ENCODE data around the gene ADGRF1.
"Not testable (repeated sequence)": the region's sequence is repeated elsewhere in the genome, so short reads cannot be mapped to it uniquely, and the experiment has no call there.

The ADGRF1 gene

DNA sequence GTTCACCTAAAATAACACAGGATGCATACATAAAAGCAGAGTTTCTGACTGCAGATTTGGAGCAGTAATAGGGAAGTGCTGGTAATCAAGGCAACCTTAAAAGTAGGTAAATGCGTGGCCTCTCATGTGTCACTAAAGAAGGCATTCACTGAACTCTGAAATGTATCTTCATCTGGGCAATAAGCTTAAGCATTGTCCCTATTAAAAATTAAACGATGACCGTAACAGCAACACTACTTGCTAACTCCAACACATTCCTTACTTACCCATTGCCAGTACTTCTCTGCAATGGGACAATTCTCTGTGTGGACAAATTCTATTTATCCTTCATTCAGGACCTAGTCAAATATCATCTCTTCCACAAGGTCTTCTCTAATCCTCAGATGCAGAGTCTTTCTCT is 19.9 kb downstream of the ADGRF1 start:
- ATAC-seq (no peak), DNase-seq (no peak)

DNA sequence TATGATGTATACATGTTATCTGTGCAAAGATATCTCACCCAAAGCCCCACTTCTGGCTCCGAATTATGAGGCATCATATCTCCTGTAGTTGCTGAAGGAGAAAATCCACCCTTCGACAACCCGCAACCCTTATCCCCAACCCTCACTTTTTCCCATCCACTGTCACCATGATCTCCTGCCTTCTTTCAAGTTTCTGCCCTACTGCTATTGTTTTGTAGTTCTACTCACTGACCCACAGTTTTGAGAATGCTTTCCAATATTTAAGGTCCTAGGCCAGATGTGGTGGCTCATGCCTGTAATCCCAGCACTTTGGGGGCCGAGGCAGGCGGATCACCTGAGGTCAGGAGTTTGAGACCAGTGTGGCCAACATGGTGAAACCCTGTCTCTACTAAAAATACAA is 22.2 kb downstream of the ADGRF1 start:
- DNase-seq (no peak), ATAC-seq (no peak)

DNA sequence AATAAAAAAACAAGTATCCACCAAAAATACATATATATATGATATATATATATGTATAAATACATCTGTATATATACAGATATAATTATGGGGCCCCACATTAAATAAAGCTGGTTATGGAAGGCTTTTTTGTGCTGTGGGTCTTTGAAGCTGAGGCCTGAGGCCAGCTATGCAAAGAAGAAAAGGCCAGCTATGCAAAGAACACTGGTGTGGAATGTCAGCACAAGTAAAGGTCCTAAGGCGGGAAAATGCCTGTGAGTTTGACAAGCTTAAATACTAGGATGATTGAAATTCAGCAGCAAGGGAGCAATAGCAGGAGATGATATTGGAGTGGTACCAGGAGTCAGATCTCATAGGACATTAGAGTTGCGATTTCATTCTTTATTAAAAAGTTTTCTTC is 25.2 kb downstream of the ADGRF1 start:
- ATAC-seq, result no peak

DNA sequence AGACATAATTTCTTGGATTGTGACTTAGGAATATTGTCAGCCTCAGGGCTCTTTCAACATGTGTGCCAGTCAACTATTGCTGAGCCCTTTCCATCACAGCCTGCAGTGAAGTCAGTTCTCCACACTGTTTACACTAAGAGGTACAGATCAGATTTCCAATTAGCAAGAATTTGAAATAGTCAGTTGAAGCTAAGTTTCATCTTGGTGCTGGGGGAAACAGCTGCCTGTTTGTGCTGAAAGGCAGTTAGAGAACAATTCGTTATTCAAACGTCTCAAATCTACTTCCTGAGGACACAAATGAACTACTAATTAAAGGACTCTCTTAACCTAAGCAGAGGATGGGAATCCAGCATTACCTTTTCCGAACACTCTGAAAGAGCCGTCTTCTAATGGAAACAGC is 25.9 kb downstream of the ADGRF1 start:
- ATAC-seq (no peak), DNase-seq (no peak)

More for the DNA sequence above, 25.2 kb downstream of the ADGRF1 start:
- no peak for DNase-seq

DNA sequence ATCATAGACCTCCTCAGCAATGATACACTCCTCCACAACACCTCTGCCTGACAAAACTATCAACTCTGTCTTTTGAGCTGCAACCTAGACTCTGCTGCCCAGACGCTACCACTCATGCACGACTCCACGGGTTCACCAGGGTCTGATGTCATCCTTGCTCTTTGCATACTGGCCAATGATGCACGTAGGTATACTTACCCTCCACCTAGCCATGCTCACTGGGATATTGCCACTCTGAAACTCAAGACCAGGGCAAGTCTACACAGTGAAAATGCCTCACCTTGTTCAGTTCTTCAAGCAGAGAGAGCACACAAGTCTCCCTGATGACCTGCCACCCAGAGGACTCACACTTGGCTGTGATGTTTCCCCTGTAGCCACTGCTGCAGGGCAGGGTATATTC is 27.7 kb downstream of the ADGRF1 start:
- ATAC-seq (no peak), DNase-seq (no peak)

DNA sequence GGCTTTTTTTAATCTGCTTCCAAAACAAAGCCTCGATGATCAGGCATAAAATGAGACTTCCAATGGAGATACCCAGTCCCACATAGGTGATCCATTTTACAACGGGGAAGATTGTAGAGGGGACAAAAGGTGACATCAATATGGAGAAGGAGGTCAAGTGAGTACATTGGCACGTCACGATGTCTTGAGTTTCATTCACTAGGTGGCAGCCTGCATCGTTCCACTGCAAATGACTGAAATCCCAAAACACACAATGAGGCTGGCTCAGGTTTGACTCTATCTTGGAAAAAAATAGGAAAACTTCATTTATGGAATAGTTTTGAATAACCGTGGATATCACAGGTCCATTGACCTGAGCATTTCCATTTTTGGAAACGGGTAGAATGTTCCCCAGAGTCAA is 32.5 kb downstream of the ADGRF1 start:
- ATAC-seq (no peak), DNase-seq (no peak)

DNA sequence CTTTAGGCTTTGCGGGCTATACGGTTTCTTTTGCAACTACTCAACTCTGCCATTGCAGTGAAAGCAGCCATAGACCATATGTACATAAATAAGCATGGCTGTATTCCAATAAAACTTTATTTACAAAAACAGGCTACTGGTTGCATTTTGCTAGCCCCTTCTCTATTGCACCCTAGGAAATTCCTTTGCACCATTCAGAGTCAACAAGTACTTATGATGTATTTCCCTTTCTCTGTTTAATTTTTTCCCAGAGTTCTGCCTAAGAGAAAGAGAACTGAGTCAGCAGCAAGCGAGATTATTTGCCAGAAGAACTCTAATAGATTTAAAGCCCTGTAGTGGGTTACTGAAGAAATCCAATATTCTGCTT is 33.8 kb downstream of the ADGRF1 start:
- ATAC-seq (no peak), DNase-seq (no peak)

DNA sequence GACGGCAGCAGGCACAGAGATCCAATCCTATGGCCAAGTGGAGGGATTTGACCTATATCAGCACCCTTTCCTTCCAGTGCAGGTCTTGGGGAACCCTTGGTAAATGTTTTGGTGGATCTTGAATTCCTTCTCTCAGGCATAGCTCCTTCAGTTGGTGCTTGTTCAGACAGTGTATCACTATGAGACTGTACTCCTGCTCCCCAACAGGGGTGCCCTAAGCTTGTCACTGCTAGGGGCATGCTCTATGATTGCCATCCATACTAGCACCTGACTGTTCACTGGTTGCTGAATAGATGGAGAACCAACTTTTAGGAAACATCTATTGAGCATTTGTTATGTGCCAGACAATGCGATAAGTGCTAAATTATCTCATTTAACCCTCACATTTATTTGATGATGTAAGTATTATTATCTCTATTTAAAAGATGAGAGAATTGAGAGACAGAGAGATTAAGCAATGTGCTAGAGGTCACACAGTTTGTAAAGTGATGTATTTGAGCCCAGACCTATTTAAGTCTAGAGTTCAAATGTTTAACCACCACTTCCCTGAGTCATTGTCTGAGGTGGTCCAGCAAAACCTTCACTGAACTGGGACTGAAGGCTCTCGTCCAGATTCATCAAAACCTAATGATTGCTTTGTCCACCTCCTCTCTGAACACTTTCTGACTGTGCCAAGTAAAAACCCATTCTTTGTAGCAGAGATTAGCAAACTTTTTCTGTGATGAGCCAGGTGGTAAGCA is 34.3 kb downstream of the ADGRF1 start:
- DNase-seq (no peak), ATAC-seq (no peak)

DNA sequence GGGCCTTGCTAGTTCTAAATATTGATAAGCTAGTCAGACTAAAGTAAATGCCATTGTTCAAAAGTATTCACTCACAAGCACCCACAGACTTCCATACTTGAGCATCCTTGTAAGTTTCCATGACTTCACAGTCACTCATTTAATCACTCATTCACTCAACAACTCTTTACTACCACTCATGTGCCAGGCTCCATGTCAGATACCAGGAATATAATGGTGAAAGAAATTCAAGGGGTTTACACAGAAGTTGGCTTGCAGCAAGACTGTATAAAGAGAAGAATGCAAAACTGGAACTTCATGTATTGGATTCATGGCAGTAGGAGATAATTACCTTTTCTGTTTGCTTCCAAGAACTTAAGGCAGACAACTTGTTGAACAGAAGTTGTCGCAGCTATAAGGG is 36.6 kb downstream of the ADGRF1 start:
- ATAC-seq (no peak), DNase-seq (no peak)

DNA sequence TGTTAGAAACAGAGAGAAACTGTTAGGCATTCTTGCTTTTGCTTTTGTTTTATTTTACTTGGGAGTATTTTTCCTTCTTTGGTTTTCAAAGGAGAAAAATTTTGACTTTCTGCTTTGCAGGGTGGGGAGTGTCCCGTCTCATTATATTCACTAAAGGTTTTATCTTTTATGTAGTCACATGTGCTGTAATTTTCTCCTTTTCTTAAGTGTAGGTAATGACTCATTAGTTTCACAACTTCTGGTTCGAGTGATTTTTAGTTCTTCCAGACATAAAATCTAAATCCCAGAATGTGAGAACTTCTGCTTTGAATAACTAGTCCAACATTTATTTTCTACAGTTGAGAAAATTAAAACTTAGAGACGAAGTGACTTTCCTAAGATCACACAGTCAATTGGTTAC is 37.7 kb downstream of the ADGRF1 start:
- DNase-seq (no peak), ATAC-seq (no peak)

DNA sequence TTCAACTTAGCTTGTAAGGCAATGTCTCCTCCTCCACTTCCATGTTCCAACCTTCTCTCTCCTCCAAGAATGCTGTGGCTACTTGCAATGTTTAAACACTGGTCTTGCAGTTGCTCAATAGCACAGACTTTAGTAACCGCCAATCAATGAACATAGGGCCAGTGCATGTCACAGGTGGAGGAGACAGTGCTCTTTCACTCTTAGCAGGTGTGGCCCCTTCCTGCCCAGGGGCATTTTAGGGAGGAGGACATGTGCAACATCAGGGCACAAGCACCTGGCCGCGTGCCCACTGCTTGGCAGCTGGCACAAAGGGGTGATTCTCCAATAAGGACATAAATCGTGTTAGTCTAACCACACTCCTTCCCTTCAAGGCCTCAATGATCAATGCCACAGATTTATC is 41.3 kb downstream of the ADGRF1 start:
- ATAC-seq (no peak), DNase-seq (no peak)

DNA sequence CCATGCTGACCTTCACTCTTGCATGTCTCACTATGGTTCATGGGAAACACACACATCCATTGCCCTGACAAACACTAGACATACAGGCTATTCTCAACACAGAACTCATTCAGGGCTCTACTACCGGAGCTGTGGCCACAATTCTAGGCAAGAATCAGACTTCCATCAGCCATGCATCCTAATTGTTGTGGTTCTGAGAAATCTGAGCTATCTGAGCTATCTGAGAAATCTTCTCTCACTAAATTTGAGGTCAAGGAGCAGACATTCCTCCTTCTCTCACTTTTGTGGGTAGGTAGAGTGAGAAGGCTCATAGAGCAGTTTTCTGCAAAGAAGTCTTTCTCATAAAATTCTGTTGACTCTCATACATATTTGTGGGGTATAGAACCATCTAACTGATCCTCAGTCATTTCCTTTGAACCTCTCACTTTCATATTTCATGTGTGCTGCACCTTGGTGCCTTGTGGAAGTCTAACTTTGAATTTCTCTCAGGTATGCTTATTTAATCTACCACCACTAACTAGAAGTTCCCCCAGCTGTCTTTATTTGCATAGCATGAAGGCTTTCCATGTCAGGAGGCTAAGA is 43.6 kb downstream of the ADGRF1 start:
- no peak for DNase-seq
- ATAC-seq, result no peak

DNA sequence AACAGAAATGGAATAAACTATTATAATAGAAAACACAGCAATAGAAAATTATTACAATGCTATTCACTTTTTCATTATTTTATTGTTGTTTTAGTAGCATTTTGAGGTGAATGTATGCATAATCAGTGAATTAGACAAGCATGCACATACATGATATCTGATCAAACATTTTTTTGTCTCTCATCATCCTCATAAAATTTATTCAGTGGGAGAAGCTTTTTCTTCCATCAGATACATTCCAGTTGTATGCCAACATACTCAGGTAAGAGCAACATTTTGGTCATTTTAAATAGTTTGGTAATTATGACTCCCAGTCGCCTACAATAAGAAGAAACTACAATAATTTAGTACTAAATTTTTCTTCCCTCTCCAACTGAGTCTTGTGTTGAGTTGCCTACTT is 44.5 kb downstream of the ADGRF1 start:
- ATAC-seq, result no peak
- DNase-seq, result no peak

DNA sequence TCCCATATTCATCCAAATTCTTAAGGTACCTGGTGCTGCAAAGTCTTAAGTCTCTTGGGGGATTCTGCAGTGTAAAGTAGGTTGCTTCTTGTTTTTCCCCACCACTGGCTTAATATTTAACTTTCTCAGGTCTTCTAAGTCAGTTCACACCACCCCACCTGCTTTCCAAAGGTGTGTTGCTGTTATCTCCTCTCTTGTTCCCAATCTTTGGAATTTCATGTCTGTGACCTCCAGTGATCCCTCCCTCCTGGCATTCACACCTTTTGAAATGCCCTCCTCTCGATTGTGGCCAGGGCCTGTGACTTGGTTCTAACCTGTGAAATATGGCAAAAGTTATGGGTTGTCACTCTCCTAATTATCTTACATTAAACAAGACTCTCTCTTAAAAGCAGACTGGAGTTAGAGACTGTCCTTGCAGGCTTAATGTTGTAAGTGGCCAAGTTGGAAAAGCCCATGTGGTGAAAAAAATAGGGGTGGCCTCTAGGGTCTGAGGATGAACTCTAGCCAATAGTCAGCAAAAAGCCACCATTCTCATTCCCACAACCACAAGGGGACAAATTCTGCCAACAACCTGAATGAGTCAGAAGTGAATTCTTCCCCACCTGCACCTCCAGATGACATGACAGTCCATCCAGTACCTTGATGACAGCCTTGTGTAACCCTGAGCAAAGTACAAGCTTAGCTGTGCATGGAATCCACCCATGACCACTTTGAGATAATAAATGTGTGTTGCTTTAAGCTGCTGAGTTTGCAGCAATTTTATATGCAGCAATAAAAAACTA is 45.1 kb downstream of the ADGRF1 start:
- DNase-seq (no peak), ATAC-seq (no peak)

DNA sequence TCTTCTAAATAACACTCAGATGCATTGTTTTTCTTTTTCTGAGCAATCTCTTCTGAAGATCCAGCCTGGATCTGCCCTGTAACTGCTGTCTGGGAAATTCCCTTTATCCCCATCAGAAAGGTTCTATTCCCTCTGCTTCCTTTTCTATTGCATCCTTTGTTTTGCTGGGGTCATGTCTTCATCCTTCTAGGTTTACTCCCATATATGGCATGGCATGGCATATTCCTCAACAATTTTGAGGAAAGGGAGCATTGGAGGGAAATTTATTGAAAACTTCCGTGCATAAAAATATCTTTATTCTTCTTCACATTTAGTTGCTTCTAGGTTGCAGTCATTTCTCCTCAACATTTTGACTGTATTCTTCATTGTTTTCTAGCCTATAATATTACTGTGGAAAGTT is 47.2 kb downstream of the ADGRF1 start:
- DNase-seq, result no peak
- no peak for ATAC-seq

DNA sequence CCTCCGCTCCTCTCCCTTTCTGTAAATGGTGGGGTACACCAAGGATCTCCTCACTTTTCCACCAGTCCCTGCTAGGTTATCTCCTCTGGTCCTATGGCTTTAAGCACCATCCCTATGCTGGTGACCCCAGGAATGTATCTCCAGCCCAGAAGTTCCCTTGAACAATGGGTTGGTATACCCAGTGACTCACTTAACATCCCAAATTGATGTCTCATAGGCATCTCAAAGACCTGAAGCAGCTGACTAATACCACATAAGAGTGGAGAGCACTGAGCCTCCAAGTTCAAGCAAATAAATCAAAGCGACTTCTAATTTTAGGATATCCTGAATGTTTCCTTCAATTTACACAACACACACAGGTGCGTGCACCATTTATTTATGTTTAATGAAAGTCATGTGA is 48.3 kb downstream of the ADGRF1 start:
- DNase-seq, result no peak
- no peak for ATAC-seq

DNA sequence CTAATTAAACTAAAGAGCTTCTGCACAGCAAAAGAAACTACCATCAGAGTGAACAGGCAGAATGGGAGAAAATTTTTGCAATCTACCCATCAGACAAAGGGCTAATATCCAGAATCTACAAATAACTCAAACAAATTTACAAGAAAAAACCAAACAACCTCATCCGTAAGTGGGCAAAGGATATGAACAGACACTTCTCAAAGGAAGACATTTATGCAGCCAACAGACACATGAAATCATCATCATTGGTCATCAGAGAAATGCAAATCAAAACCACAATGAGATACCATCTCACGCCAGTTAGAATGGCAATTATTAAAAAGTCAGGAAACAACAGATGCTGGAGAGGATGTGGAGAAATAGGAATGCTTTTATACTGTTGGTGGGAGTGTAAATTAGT is 49.7 kb downstream of the ADGRF1 start:
- DNase-seq, ATAC-seq: not testable (repeated sequence)

DNA sequence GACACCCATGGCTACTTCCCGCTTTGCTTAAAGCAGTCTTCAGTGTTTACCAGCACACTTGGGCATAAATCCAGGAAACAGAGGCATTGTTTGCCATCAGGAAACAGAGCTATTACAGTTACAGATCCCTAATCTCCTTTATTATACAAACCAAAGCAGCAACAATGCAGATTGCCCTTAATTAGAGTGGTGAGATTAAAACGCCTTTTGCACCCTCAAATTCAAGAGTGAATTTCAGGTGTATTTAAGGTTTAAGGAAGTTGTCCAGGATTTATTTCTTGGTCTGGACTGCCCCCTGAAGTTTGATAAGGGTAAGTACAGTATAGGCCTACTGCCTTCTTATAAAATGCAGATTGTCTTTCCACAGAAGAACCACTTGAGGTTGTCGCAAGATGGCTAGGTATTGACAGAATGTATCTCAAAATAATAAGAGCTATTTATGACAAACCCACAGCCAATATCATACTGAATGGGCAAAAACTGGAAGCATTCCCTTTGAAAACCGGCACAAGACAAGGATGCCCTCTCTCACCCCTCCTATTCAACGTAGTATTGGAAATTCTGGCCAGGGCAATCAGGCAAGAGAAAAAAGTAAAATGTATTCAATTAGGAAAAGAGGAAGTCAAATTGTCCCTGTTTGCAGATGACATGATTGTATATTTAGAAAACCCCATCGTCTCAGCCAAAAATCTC is 51.2 kb downstream of the ADGRF1 start:
- DNase-seq, ATAC-seq: not testable (repeated sequence)

DNA sequence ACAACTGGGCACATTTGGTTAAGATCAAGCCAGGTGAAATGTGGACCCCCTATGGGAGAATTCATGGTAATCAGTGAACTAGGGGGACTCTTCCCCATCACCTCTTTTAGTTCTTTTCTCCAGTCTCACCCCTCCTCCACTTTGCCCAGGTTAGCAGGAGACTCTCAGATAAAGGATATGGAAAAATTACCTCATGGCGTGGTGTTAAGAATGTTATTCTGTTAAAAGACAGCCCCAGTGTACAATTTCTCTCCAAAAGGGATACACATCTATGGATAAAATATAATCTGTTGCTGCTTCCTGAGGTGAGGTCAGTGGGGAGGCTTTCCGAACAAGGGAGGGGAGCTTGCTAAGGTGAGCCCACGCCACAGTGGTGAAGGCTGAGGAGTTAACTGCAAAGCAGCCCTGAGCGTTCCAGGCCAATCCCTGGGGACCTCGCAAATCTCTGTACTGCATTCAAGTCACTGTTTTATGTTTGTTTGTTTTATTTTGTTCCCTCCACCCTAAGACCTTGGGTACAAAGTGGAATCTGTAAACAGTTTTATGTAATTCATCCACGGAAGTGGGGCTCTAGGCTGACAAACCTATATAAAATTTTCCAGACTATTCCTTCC is 52.0 kb downstream of the ADGRF1 start:
- DNase-seq (no peak), ATAC-seq (no peak)

DNA sequence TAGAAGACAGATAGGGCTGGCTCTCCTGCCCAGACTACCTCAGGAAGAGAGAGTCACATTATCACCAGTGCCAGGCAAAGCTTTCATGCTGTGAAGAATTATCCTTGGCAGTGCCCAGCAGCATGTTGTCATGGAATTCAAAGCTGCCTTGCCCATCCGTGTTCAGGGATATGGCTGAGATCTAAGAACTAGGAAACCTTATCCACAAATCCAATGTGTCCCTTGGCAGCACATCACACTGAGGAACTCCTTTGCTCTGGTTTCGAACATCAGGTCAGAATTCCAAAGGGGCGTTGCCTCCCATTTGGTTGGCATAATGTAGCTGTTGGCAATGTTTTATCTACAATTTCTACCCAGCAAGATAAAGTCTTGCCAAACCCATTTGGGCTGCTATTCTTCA is 52.7 kb downstream of the ADGRF1 start:
- no peak for DNase-seq
- no peak for ATAC-seq

DNA sequence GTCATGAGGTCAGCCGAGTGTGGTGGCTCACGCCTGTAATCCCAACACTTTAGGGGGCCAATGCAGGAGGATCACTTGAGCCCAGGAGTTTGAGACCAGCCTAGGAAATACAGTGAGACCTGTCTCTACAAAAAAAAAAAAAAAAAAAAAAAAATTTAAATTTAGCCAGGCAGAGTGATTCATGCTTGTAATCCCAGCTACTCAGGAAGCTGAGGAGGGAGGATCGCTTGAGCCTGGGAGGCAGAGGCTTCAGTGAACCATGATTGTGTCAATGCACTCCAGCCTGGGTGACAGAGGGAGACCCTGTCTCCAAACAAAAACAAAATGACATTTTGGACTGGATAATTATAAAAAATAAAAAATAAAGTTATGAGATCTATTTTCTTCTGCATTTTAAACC is 56.2 kb downstream of the ADGRF1 start:
- ATAC-seq (no peak), DNase-seq (no peak)

DNA sequence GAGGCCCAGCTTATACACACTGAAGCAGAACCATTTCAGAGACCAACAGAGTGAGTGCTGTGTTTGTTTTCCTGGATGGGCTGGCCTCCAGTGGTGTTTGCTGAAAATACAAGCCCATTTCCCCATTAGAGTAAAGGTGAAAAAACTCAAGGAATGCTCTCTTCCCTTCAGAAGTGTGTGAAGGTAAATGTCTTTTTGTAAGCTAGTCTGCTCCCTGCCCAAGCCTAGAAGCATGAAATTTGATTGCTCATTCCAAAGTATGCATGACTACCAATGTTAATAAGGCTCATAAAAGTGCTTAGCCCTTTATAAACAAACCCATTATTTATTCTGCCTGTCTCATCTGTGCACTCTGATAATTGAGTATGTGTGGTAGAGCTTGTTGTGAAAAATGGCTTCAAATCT is 59.1 kb downstream of the ADGRF1 start:
- ATAC-seq, result no peak
- DNase-seq, result no peak

DNA sequence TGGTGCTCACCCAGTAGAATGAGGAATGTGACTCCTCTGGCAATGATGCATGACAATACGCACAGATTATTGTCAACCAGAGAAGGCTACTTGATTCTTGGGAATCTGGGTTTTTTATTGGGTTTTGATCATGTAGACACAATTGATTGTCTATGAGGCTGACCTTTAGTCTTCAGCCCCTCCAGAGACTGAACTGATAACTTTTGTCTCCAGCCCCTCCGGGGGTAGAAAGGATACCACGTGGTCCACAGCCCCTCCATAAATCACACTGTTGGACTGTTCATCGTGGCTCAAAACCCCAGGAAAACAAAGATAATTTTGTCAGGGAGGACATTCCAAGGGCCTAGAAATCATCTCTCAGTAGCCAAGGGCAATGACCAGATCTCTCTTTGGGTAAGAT is 62.9 kb downstream of the ADGRF1 start:
- DNase-seq (no peak), ATAC-seq (no peak)

All from stimulated activated naive CD8-positive, alpha-beta T cell treated with anti-CD3 and anti-CD28 coated beads, Interleukin-15, Interleukin-2, amounts not matched to agents 100 U/mL and 50 U/mL, for 24 hours (primary cell).